Heart right ventricle (tissue), 16 donors: ENCODE data around the gene PADI2. TPM values are rescaled to one million over a fixed set of nuclear protein-coding genes. Genes with fewer than 3 reads are reported as not detected.

Experiments used
- ATAC-seq, 8 donors: fragments of 200-7000 bp; cut with Tn5 transposase; one replicate each; pipeline ENCODE4 v1.9.1; 2020; ENCODE audit warnings: mild to moderate bottlenecking in 8 of 8, moderate library complexity in 8 of 8, moderate number of reproducible peaks in 1 of 8
- DNase-seq, 2 donors: peaks; one replicate each; pipeline ENCODE4 v3.0.0-alpha.2; 2020
- H3K27ac ChIP-seq, 10 donors: fragments of 200-600 bp; sonication (generic) in 2 of 10; one replicate each; pipeline versions ENCODE4 v1.5.0 to v1.8.0; 2020 to 2022; ENCODE audit warnings: mild to moderate bottlenecking in 3 of 10
- H3K27me3 ChIP-seq, 7 donors: fragments of 200-600 bp; one replicate each; pipeline ENCODE4 v1.8.0; 2021 to 2022; ENCODE audit warnings: mild to moderate bottlenecking in 2 of 7
- H3K36me3 ChIP-seq, 9 donors: fragments of 200-600 bp; sonication (generic) in 1 of 9; one replicate each; pipeline versions ENCODE4 v1.5.0 to v1.8.0; 2020 to 2022; ENCODE audit warnings: mild to moderate bottlenecking in 2 of 9
- H3K4me1 ChIP-seq, 9 donors: fragments of 200-600 bp; sonication (generic) in 1 of 9; one replicate each; pipeline versions ENCODE4 v1.5.0 to v1.8.0; 2020 to 2022; ENCODE audit warnings: mild to moderate bottlenecking in 4 of 9
- H3K4me3 ChIP-seq, 10 donors: fragments of 200-600 bp; sonication (generic) in 2 of 10; one replicate each; pipeline versions ENCODE4 v1.5.0 to v1.8.0; 2020 to 2022; ENCODE audit warnings: mild to moderate bottlenecking in 7 of 10, moderate library complexity in 2 of 10
- H3K9me3 ChIP-seq, 11 donors: fragments of 200-600 bp in 10 of 11; sonication (generic) in 2 of 11; one replicate each; pipeline versions ENCODE4 v1.5.0 to v1.8.0; 2013 to 2022; ENCODE audit warnings: mild to moderate bottlenecking in 2 of 11, control low read depth in 1 of 11, moderate library complexity in 1 of 11
- CTCF ChIP-seq, 9 donors: fragments of 200-600 bp; sonication (generic) in 2 of 9; IDR thresholded peaks; one replicate each; pipeline versions ENCODE4 v1.5.0 to v1.8.0; 2021 to 2022; ENCODE audit warnings: antibody characterized with exemption in 9 of 9, mild to moderate bottlenecking in 5 of 9, moderate library complexity in 1 of 9
- WGBS, 2 donors: extraction: QIAGEN DNeasy Blood & Tissue Kit; methylation state at CpG; one replicate each; pipeline ENCODE4 v1.1.7; 2013; ENCODE audit warnings: inconsistent platforms in 1 of 2; 5-methylcytosine and 5-hydroxymethylcytosine counted together
- intact Hi-C, 10 donors: fragments of 100-400 bp; cut with DNase I; formaldehyde crosslinking; loops; one replicate each; pipeline versions ENCODE4 v1.11.1 to v1.14.2; 2022
- polyA plus RNA-seq, 2 donors: library from polyadenylated mRNA; stranded (reverse); fragments of 200-250 nt; gene quantifications; one replicate each; pipeline ENCODE4 v1.2.3, GENCODE V29; 2013
- total RNA-seq, 10 donors: library from RNA; stranded (reverse); fragmentation: NEBNext Ultra II Directional in 3 of 10; extraction: Animal tissue kit (Norgen Biotek cat#: 25700) in 3 of 10; gene quantifications; one replicate each; pipeline versions ENCODE4 v1.2.1 to v1.2.4, GENCODE V29; 2021 to 2023
- donor health status: Arrhythmogenic right ventricular cardiomyopathy.
- donor health status: ischemic (EF 13 %, LVEDD 7.1; RV severe dilation, severe dysfunction).
- donor health status: healthy with polysubstance abuse.
- donor health status: DM: no; HTN: yes; CAD: no.
- donor health status: DM: no; HTN: no; CAD: no.
- donor health status: ischemic (EF 25% LVEDD 6.9; RV normal size, moderate dysfunction).
- donor health status: ischemic (EF 25% LVEDD 5.7; RV mildly dilated, moderate dysfunction).
- donor health status: healthy.
- donor health status: DM: yes; HTN: yes; CAD: no.
- donor health status: Ischemic cardiomyopathy.
- donor health status: ischemic (EF 35%, LVEDD 5.7; RV mildly dilated, moderate dysfunction).
- donor health status: nonischemic (EF 11% LVEDD 7.7; RV severe dilation, severe dysfunction).
- donor health status: DM: yes; HTN: yes; CAD: no.
- donor health status: PGD.
- donor health status: ischemic (EF 29% LVEDD 5.4; RV normal size, mild dysfunction).
- donor health status: nonischemic (EF 23%, LVEDD 6.1; RV moderate dilation, normal function).

Gene PADI2
- total and polyA plus RNA-seq, 12 donors, result 0.07 to 1.1 (median 0.47) TPM

- H3K36me3 ChIP-seq, result peaks cover 0 to 2% (median 0%) of the 10 kb centered on the region in 9 donors
- no peak for DNase-seq
These were observed 18.0 kb downstream of the PADI2 start for GRCh38 chr1:17101261-17101660.

GRCh38 chr1:17099616-17100340 lies 19.5 kb downstream of the PADI2 start:
- 80 to 84% methylated on average over 10 of the region's 10 CpGs for WGBS, 2 donors
- no peak for DNase-seq

More at GRCh38 chr1:17101261-17101660, 18.0 kb downstream of the PADI2 start:
- Histone ChIP-seq H3K4me1 (peaks cover 0 to 16% (median 0%) of the 10 kb centered on the region in 9 donors), H3K27me3 (peaks cover 0 to 5% (median 0%) of the 10 kb centered on the region in 7 donors), H3K27ac (no peak overlapping the region), H3K9me3 (no peaks in the 10 kb centered on the region), H3K4me3 (no peak overlapping the region)
- 63 to 69% methylated on average over 4 of the region's 4 CpGs for WGBS, 2 donors
- no peak for TF ChIP-seq CTCF (IDR thresholded peaks at IDR 0.05)
- intact Hi-C loops, result no loop called here
- no peak for ATAC-seq

GRCh38 chr1:17098446-17099317 lies 20.6 kb downstream of the PADI2 start:
- intact Hi-C loops, result no loop called here
- WGBS, 2 donors, result 56 to 59% methylated on average over 13 of the region's 13 CpGs
- Histone ChIP-seq H3K4me3 (no peak overlapping the region), H3K36me3 (peaks cover 0 to 2% (median 0%) of the 10 kb centered on the region in 9 donors), H3K9me3 (no peaks in the 10 kb centered on the region), H3K27me3 (peaks cover 0 to 9% (median 0%) of the 10 kb centered on the region in 7 donors), H3K27ac (peak overlapping the region in 3 of 10 donors; percentile 31 to 77 (median 70)), H3K4me1 (peaks cover 0 to 16% (median 0%) of the 10 kb centered on the region in 9 donors)
- DNase-seq, result peak in 1 of 2 donors; percentile 39
- no peak for TF ChIP-seq CTCF (IDR thresholded peaks at IDR 0.05)
- ATAC-seq, result peak in 2 of 8 donors; percentile 37 to 38

More at GRCh38 chr1:17099616-17100340, 19.5 kb downstream of the PADI2 start:
- no peak for TF ChIP-seq CTCF (IDR thresholded peaks at IDR 0.05)
- peaks cover 0 to 9% (median 0%) of the 10 kb centered on the region in 7 donors for H3K27me3 ChIP-seq
- H3K4me3 ChIP-seq, result no peak overlapping the region
- peaks cover 0 to 2% (median 0%) of the 10 kb centered on the region in 9 donors for H3K36me3 ChIP-seq
- no peaks in the 10 kb centered on the region for H3K9me3 ChIP-seq
- ATAC-seq, result no peak
- intact Hi-C loops, result no loop called here
- H3K27ac ChIP-seq, result peak overlapping the region in 1 of 10 donors; percentile 77
- H3K4me1 ChIP-seq, result peaks cover 0 to 16% (median 0%) of the 10 kb centered on the region in 9 donors

- intact Hi-C loops, result loop anchor here in 1 of 10 donors (2.0 kb wide), 1 partner anchor 35 kb away; no protein-coding TSS in a partner anchor
- DNase-seq, result no peak
- H3K9me3 ChIP-seq, result peaks cover 0 to 4% (median 0%) of the 10 kb centered on the region in 11 donors
- no peak for TF ChIP-seq CTCF (IDR thresholded peaks at IDR 0.05)
- peaks cover 0 to 2% (median 0%) of the 10 kb centered on the region in 9 donors for H3K36me3 ChIP-seq
- H3K27ac ChIP-seq, result peak overlapping the region in 1 of 10 donors; percentile 75
- ATAC-seq, result peak in 1 of 8 donors; percentile 34
- WGBS, 2 donors, result 47 to 61% methylated on average over 14 of the region's 14 CpGs
- H3K4me1 ChIP-seq, result peaks cover 0 to 16% (median 0%) of the 10 kb centered on the region in 9 donors
- H3K27me3 ChIP-seq, result peaks cover 0 to 9% (median 0%) of the 10 kb centered on the region in 7 donors
- no peak overlapping the region for H3K4me3 ChIP-seq
These were observed 21.5 kb downstream of the PADI2 start for GRCh38 chr1:17097787-17098186.
